Uterus (tissue), 4 donors: ENCODE data around the gene PRPF19. TPM values are rescaled to one million over a fixed set of nuclear protein-coding genes. Genes with fewer than 3 reads are reported as not detected.

ENCODE experiments used
- DNase-seq, 2 donors: peaks; one replicate each; pipeline ENCODE4 v3.0.0-alpha.2; 2019 to 2020
- H3K27ac ChIP-seq, 2 donors: fragments of 200-600 bp; sonication (generic); 1 replicate in 1 of 2; 2 replicates in 1 of 2; pipeline ENCODE4 v1.5.1; 2016 to 2018
- H3K27me3 ChIP-seq, 2 donors: fragments of 200-600 bp; sonication (generic); one replicate each; pipeline ENCODE4 v1.5.1; 2018 to 2019; ENCODE audit warnings: control low read depth in 1 of 2
- H3K36me3 ChIP-seq, 2 donors: fragments of 200-600 bp; sonication (generic); one replicate each; pipeline ENCODE4 v1.5.1; 2019; ENCODE audit warnings: control low read depth in 1 of 2
- H3K4me1 ChIP-seq, 2 donors: fragments of 200-600 bp; sonication (generic); one replicate each; pipeline ENCODE4 v1.5.1; 2018 to 2019; ENCODE audit warnings: control low read depth in 1 of 2
- H3K4me3 ChIP-seq, 2 donors: fragments of 200-600 bp; sonication (generic); 1 replicate in 1 of 2; 2 replicates in 1 of 2; pipeline ENCODE4 v1.5.1; 2018 to 2019; ENCODE audit warnings: mild to moderate bottlenecking in 1 of 2
- H3K9me3 ChIP-seq, 2 donors: fragments of 200-600 bp; sonication (generic); one replicate each; pipeline ENCODE4 v1.5.1; 2019; ENCODE audit warnings: control low read depth in 1 of 2
- CTCF ChIP-seq, 4 experiments: fragments of 200-600 bp in 2 of 4; fragments of 450-650 bp in 2 of 4; sonication (generic) in 2 of 4; IDR thresholded peaks; one replicate each; pipeline ENCODE4 v1.5.1; 2016 to 2019; ENCODE audit warnings: antibody characterized with exemption in 4 of 4, mild to moderate bottlenecking in 2 of 4, moderate library complexity in 1 of 4
- POLR2A ChIP-seq, 2 donors: fragments of 450-650 bp; IDR thresholded peaks; one replicate each; pipeline ENCODE4 v1.6.1; 2016; ENCODE audit warnings: antibody characterized with exemption in 2 of 2, mild to moderate bottlenecking in 1 of 2, moderate library complexity in 1 of 2
- intact Hi-C: fragments of 100-400 bp; cut with DNase I; formaldehyde crosslinking; loops from one replicate; pipeline ENCODE4 v1.15.1; 2023; ENCODE audit warnings: low total_unique reads
- total RNA-seq, 4 donors: library from RNA; depleted of rRNA in 3 of 4; stranded (reverse); fragments of >200 nt in 3 of 4; gene quantifications; one replicate each; pipeline versions ENCODE4 v1.1.0 to v1.2.4, GENCODE V29; 2014 to 2023
- donor health status: DM: yes; HTN: yes; CAD: no.

Gene PRPF19
- total RNA-seq, 4 donors from 2014 or later = 19.4 to 70.1 (median 50.2) TPM

GRCh38 chr11:60917267-60917666, 10.9 kb upstream of the PRPF19 start:
- TF ChIP-seq POLR2A (IDR thresholded peaks at IDR 0.05) (no peak), CTCF (IDR thresholded peaks at IDR 0.05) (no peak)
- no peak overlapping the region for H3K27ac ChIP-seq
- intact Hi-C loops = no loop called here

GRCh38 chr11:60916669-60917206, 10.4 kb upstream of the PRPF19 start:
- no peak for DNase-seq
- intact Hi-C loops = no loop called here
- H3K36me3 ChIP-seq = no peaks in the 10 kb centered on the region
- peaks cover 11 to 17% of the 10 kb centered on the region in 2 donors for H3K4me1 ChIP-seq
- no peak overlapping the region for H3K4me3 ChIP-seq
- H3K27ac ChIP-seq = no peak overlapping the region
- H3K27me3 ChIP-seq = no peaks in the 10 kb centered on the region
- TF ChIP-seq CTCF (IDR thresholded peaks at IDR 0.05) (no peak), POLR2A (IDR thresholded peaks at IDR 0.05) (no peak)
- no peaks in the 10 kb centered on the region for H3K9me3 ChIP-seq

More at GRCh38 chr11:60917267-60917666, 10.9 kb upstream of the PRPF19 start:
- H3K4me1 ChIP-seq = peaks cover 11 to 17% of the 10 kb centered on the region in 2 donors
- H3K27me3 ChIP-seq = no peaks in the 10 kb centered on the region
- no peaks in the 10 kb centered on the region for H3K36me3 ChIP-seq
- H3K4me3 ChIP-seq = no peak overlapping the region
- no peak for DNase-seq
- H3K9me3 ChIP-seq = no peaks in the 10 kb centered on the region

- peak in 1 of 2 donors; percentile 50 for DNase-seq
- TF ChIP-seq CTCF (IDR thresholded peaks at IDR 0.05) = peak in 3 of 4 experiments; percentile 17 to 32 (median 25)
- no peak for TF ChIP-seq POLR2A (IDR thresholded peaks at IDR 0.05)
- H3K27ac ChIP-seq = peak overlapping the region; percentile 91 to 95
- no peaks in the 10 kb centered on the region for H3K27me3 ChIP-seq
- H3K36me3 ChIP-seq = no peaks in the 10 kb centered on the region
- intact Hi-C loops = no loop called here
- H3K4me1 ChIP-seq = peaks cover 11 to 17% of the 10 kb centered on the region in 2 donors
- H3K9me3 ChIP-seq = no peaks in the 10 kb centered on the region
- H3K4me3 ChIP-seq = peak overlapping the region; percentile 63 to 96
Measured at GRCh38 chr11:60915248-60915914, 9.0 kb upstream of the PRPF19 start.

GRCh38 chr11:60914633-60915247, 8.4 kb upstream of the PRPF19 start:
- H3K4me1 ChIP-seq = peaks cover 11 to 17% of the 10 kb centered on the region in 2 donors
- intact Hi-C loops = loop anchor here (5.0 kb wide), 1 partner anchor 72 kb away; the partner anchor contains the start of gene CCDC86

More at GRCh38 chr11:60914633-60915247, 8.4 kb upstream of the PRPF19 start:
- Histone ChIP-seq H3K9me3 (no peaks in the 10 kb centered on the region), H3K4me3 (peak overlapping the region; percentile 63 to 96), H3K27ac (peak overlapping the region; percentile 91 to 95), H3K36me3 (no peaks in the 10 kb centered on the region), H3K27me3 (no peaks in the 10 kb centered on the region)
- no peak for TF ChIP-seq CTCF (IDR thresholded peaks at IDR 0.05)
- TF ChIP-seq POLR2A (IDR thresholded peaks at IDR 0.05) = no peak
- DNase-seq = peak in 1 of 2 donors; percentile 54
